Stimulated activated CD8-positive, alpha-beta memory T cell treated with anti-CD3 and anti-CD28 coated beads, Interleukin-7, amount 100 ng/mL, for 1 hour (primary cell): ENCODE data around the gene EGLN2.
"Not testable (repeated sequence)": the region's sequence is repeated elsewhere in the genome, so short reads cannot be mapped to it uniquely, and the experiment has no call there.

Experiments
- DNase-seq, 2 donors: peaks; one replicate each; pipeline ENCODE4 v3.0.0-alpha.2; 2020; ENCODE audit warnings: low read depth in 2 of 2

Gene EGLN2

DNA sequence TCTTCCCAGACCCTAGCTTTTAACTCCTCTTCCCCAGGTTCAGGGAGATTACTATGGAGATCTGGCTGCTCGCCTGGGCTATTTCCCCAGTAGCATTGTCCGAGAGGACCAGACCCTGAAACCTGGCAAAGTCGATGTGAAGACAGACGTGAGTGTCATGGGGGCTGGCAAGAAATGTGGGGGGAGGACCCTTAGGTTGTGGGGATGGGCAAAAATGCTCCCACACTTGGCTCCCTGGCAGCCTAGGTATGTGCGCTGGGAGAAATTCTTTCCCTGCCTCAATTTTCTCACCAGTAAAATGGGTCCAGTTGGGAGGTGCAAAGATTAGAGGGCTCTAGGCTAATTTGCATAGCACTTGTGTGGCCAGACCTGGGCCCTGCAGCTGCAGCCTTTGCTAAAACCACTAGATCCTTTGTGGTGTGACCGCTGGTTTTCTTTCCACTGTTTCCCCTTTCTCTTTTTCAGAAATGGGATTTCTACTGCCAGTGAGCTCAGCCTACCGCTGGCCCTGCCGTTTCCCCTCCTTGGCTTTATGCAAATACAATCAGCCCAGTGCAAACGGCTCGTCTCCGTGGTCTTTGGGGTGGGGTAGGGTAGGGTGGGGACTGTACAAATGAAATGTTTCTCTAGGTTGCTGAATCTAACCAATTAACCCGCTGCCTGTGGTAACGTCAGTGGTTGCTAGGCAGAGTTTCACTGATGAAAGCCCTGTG lies 21.9 kb upstream of the EGLN2 start:
- DNase-seq: peak; percentile 74 to 80

DNA sequence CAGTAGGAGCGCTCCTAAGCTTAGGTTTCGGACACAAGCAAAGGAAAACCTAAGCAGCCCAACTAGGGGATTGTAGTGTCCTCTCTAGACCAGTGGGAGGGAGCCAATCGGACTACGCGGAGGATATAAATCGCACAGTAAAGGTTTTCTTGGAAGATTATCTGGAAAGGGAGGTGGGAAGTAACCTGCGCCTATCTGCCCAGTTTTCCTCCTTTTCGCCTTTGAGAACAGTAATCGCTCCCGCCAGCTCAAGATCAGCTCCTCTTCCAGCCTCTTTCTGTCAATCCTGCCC lies 21.4 kb upstream of the EGLN2 start:
- DNase-seq: no peak

DNA sequence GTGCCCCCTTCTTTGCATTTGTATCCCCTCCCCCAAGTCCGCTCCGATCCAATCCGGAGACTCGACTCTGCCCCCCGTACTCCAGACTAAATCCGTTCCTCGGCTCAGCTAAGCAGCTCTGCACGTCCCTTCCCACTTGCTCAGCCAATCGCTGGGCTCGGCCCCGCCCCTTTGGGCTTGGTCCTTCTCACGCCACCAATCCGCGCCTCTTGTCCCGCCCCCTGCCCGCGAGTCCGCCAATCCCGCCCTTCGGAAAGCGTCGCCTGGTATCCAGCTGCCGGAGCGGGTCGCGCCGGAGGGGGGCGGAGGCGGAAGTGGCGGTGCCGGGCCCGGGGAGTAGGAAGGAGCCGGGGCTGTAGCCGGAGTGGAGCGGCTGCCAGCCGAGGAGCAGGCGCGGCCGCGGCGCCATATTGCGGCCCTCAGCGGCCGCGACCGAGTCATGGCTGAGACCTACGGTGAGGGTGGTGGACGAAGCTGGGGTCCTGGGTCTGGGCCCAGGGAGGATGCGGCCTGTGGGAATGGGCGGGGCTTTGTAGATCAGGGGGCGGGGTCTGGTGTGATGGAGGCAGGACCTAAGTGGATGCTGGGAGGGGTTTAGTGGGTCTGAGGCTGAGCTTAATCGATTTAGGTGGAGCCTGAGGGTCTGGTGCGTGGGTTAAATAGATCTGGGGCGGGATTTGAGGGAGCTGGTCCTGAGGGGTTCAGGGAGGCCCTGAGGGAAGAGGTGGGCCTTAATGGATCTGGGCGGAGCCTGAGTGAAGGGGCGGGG lies 20.9 kb upstream of the EGLN2 start, which contains the start of gene RAB4B:
Gene RAB4B, plus strand, starts transcription at position 311 of the 769 bp plus-strand sequence. Its CDS starts 129 bp downstream, at position 440.
- DNase-seq: peak; percentile 99 to 100

DNA sequence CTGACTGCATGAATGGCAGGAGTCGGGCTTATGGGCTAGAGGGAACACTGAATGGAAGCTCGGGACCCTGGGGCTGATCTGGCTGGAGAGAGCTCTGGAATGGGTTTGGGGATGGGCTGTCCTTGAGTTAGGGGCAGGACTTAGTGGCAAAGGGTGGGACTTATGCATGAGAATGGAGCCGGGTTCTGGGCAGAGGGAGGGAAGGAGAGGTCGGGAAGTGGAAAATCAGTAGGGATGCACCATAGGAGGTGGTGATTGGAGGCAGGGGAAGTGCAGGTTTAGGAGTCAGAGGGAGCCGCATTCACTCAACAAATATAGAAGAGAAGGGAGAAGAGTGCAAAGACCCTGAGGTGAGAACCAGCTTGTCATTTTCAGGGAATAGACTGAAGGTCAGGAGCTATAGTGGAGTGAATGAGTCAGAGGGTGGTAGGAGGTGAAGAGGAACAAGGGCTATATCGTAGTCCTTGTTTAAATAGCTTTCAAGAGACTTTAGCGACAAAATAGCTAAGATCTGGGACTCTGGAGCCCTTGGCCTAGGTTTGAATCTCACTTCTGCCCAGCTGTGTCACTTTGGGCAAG lies 20.2 kb upstream of the EGLN2 start:
- no peak for DNase-seq

DNA sequence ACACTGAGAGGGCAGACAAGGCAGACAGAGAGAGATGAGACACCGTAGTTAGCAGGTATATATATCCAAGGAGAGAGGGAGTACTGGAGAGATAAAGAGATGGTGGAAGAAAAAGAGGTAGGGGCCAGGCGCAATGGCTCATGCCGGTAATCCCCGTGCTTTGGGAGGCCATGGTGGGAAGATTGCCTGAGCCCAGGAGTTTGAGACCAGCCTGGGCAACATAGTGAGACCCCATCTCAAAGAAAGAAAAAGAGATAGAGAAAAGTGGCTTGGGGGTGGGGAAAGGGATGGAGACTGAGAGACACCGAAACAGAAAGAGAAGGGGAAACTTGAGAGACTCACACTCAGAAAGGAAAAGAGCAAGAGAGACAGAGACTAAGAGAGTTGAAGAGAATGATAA lies 18.4 kb upstream of the EGLN2 start:
- no peak for DNase-seq

DNA sequence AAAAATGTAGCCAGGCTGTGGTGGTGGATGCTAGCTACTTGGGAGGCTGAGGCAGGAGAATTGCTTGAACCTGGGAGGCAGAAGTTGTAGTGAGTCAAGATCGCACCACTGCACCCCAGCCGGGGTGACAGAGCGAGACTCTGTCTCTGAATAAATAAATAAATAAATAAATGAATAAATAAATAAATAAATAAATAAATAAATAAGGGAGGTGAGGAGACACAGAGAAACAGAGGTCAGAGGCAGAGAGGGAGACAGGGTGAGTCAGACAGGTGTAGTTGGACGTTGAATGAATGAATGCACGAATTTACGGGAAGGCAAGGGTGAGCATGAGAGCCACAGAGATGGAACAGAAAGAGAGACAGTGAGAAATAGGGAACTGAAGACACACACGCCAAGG lies 17.9 kb upstream of the EGLN2 start:
- DNase-seq: no peak

DNA sequence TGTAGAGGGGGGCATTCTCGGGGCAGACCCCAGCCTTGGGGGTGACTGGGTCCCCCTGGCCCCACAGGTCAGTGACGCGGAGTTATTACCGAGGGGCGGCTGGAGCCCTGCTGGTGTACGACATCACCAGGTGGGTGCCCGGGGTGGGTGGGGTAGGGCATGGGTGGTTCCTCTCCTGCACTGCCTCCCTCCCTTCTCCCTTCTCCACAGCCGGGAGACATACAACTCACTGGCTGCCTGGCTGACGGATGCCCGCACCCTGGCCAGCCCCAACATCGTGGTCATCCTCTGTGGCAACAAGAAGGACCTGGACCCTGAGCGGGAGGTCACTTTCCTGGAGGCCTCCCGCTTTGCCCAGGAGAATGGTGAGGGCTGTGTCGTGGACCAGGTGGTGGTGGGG lies 15.3 kb upstream of the EGLN2 start:
- DNase-seq: no peak

DNA sequence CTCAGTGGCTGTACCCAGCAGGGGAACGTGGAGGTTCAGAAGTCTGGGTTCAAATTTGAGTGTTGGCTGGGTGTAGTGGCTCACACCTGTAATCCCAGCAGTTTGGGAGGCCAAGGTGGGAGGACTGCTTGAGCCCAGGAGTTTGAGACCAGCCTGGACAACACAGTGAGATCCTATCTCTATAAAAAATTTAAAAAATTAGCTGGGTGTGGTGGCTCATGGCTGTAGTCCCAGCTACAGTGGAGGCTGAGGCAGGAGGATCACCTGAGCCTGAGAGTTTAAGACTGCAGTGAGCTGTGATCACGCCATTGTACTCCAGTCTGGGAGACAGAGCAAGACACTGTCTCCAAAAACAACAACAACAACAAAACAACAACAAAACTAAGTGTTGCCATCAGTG lies 14.8 kb upstream of the EGLN2 start:
- DNase-seq: not testable (repeated sequence)

DNA sequence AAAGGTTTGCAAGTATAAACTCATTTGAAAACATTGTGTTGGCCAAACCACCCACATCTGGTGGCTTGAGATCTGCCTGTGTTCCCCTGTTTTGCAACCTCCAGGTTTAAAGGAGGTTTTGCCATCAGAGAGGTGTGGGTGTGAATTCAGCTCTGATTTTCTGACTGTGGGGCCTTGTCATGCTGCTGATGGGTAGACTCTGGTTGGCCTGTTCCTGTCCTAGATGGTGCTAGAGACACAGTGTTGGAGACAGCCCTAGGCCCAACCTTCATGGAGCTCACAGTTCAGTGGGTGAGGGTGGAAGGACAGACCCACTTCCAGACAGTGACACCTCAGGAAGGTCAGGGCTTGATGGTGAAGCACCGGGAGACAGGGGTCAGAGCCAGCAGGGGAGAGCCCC lies 13.5 kb upstream of the EGLN2 start:
- DNase-seq: no peak

DNA sequence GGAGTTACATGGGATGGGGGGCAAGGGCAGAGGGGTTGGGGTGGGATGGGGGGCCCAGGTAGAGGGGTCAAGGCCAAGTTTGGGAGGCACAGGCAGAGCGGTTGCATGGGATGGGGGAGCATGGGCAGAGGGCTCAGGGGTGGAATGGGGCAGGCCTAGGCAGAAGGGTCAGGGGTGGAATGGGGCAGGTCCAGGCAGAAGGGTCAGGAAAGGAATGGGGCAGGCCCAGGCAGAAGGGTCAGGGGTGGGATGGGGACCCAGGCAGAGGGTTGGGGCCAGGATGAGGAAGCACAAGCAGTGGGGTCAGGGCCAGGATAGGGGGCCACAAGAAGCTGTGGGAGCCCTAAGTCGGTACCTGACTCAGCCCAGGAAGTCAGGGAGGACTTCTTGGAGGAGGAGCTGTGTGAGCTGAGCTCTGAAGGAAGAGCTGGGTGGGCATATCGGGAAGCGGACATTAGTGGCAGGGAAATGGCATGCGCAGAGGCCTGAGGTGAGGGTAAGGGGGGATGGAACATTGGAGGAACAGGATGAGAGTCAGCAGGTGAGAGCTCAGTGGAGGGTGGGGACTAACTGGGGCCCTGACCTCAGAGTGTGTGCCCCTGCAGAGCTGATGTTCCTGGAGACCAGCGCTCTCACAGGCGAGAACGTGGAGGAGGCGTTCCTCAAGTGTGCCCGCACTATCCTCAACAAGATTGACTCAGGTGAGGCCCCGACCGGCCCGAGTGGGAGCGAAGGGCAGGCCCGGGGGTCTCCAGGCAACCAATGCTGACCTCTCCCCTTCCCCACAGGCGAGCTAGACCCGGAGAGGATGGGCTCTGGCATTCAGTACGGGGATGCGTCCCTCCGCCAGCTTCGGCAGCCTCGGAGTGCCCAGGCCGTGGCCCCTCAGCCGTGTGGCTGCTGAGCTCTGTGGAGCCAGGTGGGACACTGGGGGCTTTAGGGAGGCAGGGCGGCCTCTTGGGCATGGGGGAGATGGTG lies 12.6 kb upstream of the EGLN2 start:
- no peak for DNase-seq

DNA sequence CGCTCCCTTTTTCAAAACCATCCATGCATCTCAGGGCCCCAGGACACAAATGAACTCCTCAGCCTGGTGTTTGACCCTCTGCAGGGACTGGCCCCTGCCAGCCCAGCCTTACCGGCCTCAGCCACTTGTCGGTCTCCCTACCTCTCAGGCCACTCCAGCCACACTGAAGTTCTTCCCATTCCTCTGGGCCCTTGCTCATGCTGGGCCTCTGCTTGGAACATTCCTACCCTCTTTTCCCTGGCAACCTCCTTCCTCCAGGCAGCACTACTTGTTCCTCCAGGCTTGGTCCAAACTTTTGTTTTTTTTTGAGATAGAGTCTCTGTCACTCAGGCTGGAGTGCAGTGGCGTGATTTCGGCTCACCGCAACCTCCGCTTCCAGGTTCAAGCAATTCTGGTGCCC lies 7.6 kb upstream of the EGLN2 start:
- DNase-seq: no peak

DNA sequence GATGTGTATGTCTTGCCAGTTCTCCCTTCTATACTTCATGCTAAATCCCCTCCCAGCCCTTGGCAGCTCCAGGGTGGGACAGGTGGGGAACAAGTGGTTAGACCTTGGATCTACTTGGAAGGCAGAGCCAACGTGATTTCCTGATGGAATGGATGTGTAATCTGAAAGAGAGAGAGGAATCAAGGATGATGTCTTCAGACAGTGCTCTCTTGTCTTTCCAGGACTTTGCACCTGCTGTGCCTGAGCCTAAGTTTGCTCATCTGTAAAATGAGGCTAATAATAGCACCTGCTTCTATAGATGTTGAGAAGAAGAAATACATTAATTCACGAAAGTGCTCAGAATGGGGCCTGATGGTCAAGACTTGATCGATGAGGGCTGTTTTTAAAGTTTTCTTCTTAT lies 7.0 kb upstream of the EGLN2 start:
- no peak for DNase-seq

DNA sequence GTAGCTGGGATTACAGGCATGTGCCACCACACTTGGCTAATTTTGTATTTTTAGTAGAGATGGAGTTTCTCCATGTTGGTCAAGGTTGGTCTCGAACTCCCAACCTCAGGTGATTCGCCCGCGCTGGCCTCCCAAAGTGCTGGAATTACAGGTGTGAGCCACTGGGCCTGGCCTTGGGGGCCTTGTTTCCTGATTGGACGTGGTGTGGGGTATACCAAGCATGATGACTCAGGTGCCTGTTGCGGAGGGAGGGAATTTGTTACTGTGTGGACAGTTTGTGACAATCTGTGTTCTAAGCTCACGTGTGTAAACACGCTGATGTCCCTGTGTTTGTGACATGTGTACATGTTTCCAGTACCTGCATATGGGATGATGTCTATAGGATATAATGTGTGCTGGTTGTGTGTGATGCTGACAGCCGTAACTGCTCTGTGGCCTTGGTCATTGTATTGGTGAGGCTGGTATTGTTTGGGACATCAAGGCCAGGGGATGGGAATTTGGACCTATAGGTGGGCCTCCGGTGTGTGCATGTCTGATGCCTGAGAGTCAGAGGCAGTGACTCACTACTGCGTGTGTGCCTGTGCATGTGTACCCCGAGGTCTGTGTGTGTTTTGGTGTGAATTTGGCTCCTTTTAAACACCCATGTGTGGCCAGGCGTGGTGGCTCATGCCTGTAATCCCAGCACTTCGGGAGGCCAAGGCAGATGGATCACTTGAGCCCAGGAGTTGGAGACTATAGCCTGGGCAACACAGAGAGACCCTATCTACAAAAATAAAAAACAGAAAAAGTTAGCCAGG lies 1.6 kb upstream of the EGLN2 start:
- no peak for DNase-seq

DNA sequence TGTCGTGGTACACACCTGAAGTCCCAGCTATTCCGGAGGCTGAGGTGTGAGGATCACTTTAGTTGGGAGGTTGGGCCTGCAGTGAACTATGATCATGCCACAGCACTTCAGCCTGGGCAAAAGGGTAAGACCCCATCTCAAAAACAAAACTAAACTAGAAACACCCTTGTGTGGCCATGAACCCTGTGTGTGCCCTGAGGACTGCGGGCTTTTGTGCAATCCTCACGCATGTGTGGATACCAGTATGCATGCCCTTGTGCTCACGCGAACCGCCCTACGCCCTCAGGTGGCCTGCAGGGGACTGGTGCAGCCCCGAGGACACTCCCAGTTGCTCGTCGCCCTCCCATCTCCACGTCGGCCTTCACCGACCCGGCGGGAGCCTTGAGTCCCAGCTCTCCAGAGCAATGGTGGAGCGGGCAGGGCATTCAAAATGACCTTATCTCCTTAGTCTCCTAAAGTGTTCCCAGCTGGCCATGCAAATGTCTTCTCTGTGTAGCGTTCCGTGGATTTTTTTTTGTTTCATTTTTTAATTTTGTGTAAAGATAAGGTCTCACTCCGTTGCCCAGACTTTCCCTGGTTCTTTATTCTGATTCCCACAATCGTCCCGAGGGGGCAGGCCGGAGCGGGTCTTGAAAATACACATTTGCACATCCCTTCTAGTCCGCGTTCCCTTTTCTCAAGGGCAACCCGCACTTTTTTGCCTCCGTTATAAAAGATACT lies 868 bp upstream of the EGLN2 start:
- no peak for DNase-seq

DNA sequence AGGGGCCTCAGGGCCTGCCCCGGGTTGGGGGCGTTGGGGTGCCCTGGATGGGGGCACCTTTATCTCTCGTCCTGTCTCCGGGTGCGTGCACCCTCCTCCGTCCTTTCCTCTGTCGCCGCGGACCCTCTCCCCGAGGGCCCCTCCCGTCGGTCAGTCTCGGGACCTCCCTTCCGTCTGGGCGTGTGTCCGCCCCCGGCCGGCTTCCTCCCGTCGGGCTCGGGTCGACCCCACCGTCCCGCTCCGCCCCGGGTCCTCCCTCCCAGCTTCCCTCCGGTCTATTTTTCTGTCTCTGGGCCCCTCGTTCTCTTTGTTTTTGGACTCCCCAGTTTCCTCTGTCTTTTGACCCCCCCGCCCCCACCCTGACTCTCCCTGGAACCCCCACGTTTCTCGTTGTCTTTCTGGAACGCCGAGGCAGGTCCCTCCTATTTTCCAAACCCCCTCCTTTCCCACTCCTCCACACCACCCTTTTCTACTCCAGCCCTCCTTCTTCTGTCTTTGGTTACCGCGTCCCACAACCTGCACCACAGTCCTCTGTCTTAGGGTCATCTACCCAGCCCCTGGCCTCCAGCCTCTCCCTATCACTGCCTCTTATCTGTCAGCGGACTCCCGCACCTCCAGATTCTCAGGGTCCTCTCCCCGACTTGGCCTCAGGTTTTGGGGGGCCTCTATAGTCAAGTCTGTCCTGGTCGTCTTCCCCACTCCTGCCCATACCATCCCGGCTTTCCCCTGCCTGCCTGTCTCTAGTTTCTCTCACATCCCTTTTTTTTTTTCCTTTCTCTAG lies 757 bp downstream of the EGLN2 start:
- no peak for DNase-seq

DNA sequence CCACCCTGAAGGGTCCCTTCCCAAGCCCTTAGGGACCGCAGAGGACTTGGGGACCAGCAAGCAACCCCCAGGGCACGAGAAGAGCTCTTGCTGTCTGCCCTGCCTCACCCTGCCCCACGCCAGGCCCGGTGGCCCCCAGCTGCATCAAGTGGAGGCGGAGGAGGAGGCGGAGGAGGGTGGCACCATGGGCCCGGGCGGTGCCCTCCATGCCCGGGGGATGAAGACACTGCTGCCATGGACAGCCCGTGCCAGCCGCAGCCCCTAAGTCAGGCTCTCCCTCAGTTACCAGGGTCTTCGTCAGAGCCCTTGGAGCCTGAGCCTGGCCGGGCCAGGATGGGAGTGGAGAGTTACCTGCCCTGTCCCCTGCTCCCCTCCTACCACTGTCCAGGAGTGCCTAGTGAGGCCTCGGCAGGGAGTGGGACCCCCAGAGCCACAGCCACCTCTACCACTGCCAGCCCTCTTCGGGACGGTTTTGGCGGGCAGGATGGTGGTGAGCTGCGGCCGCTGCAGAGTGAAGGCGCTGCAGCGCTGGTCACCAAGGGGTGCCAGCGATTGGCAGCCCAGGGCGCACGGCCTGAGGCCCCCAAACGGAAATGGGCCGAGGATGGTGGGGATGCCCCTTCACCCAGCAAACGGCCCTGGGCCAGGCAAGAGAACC lies 1.5 kb downstream of the EGLN2 start:
- DNase-seq: no peak

DNA sequence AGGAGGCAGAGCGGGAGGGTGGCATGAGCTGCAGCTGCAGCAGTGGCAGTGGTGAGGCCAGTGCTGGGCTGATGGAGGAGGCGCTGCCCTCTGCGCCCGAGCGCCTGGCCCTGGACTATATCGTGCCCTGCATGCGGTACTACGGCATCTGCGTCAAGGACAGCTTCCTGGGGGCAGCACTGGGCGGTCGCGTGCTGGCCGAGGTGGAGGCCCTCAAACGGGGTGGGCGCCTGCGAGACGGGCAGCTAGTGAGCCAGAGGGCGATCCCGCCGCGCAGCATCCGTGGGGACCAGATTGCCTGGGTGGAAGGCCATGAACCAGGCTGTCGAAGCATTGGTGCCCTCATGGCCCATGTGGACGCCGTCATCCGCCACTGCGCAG lies 2.0 kb downstream of the EGLN2 start:
- no peak for DNase-seq

DNA sequence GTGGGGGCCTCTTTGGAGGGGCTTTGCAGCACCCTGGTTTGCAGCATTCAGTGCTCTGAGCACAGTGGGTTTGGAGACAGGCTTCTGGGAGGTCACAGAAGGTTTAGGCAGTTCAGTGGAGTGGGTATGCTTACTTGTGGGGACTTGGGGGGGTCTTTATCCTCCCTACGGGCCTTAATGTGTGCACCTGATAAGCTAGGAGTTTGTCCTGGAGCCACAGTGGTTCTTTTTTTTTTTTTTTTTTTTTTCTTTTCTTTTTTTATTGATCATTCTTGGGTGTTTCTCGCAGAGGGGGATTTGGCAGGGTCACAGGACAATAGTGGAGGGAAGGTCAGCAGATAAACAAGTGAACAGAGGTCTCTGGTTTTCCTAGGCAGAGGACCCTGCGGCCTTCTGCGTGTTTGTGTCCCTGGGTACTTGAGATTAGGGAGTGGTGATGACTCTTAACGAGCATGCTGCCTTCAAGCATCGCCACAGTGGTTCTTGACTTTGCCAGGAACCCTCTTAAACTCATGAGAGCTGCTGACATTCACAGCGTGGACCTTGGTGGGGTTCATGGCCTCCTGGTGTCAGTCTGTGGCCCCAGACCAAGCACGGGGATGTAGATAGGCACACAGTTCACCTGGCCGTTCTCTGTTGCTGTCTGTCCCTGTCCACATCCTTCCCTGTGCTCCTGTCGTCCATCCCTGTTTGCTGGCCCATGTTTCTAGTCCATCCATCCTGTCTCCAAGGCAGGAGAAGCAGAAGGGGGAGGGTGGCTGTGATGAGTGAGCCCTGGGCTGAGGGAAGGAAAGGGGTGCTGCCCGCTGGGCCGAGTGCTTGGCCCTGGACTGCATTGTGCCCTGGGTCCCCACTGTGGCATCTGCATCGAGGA lies 2.7 kb downstream of the EGLN2 start:
- DNase-seq: no peak
